Measurements from ENCODE around the gene NTHL1.

NTHL1 gene

DNA sequence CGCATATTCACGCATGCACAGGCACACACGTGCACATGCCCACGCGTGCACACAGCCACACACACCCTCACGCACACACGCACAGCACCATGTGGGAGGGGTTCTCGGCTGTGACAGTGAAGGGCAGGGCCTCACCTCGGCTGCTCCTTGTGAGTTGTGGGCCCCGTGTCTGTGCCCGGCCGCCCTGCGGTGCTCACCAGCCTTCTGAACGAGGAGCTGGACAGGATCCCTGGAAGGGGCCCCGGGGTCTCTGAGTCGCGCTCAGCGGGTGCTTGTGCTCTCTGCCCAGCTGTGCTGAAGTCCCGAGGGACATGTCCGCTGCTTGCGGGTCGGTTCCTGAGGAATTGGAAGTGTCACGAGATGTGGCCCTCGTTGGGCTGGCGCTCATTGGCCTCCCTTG lies 16.2 kb upstream of the NTHL1 start:
- DNase-seq (ENCODE audit: low read depth): no peak

DNA sequence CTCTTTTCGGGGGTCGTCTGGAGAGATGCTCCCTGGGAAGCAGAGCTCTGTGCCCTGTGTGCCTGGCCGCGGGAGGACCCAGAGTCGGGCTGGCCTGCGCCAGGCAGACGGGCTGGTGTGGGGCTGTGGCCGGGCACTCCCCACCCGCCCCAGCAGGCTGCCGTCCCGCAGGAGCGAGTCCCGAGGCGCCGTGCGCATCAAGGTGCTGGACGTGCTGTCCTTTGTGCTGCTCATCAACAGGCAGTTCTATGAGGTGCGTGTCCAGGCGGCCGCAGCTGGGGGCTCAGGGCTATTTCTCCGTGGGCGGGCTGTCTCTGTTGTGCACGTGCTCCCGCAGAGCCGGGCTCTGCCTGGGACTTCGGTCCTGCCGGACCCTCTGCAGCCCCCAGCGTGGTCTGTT lies 15.2 kb upstream of the NTHL1 start:
- DNase-seq (ENCODE audit: low read depth): no peak

GRCh38 chr16:2061526-2061925 lies 13.9 kb upstream of the NTHL1 start:
- DNase-seq (ENCODE audit: low read depth): no peak

- no peak for DNase-seq (ENCODE audit: low read depth)
These were observed 13.4 kb upstream of the NTHL1 start for GRCh38 chr16:2061023-2061422.

DNA sequence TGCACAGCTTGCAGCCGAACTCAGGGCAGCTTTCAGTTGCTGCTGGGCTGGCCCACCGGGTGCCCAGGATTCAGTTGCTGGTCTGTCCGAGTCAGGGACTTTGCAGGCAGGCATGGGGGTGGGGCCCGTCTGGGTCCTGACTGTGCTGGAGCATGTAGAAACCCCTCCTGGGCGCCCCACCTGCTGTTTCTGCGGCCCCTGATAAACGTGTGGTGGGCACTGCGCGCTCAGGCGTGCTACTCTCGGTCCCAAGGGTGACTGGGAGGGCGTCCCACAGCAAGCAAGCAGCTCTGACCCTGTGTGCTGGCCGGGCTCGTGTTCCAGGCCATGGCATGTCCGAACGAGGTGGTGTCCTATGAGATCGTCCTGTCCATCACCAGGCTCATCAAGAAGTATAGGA lies 12.7 kb upstream of the NTHL1 start:
- DNase-seq (ENCODE audit: low read depth): no peak

GRCh38 chr16:2058872-2059271 lies 11.2 kb upstream of the NTHL1 start:
- DNase-seq (ENCODE audit: low read depth): no peak

- DNase-seq (ENCODE audit: low read depth): no peak
These were observed 10.8 kb upstream of the NTHL1 start for GRCh38 chr16:2058420-2058819.

DNA sequence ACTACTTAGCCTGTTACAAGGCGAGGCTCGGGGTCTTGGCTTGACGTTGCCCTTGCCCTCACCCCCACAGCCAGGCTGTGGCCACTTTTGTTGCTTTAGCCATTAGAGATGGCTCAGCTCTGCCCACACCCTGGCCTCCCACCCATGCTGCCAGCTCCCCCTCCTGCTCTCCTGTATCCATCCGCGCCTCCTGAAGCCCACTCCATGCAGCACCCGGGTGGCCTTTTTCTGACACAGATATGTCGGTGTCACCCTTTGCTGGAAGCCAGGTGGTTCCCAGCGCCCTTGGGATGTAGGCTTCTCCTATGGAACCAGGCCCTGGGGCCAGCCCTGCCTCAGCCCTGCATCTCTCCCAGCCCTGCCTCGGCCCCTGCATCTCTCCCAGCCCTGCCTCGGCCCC lies 9.8 kb upstream of the NTHL1 start:
- no peak for DNase-seq (ENCODE audit: low read depth)

- DNase-seq (ENCODE audit: low read depth): no peak
These were observed 9.2 kb upstream of the NTHL1 start for GRCh38 chr16:2056681-2057407.

- no peak for DNase-seq (ENCODE audit: low read depth)
These were observed 8.4 kb upstream of the NTHL1 start for GRCh38 chr16:2056077-2056476.

GRCh38 chr16:2054543-2055245 lies 7.1 kb upstream of the NTHL1 start:
- no peak for DNase-seq (ENCODE audit: low read depth)

GRCh38 chr16:2053897-2054296 lies 6.3 kb upstream of the NTHL1 start:
- no peak for DNase-seq (ENCODE audit: low read depth)

DNA sequence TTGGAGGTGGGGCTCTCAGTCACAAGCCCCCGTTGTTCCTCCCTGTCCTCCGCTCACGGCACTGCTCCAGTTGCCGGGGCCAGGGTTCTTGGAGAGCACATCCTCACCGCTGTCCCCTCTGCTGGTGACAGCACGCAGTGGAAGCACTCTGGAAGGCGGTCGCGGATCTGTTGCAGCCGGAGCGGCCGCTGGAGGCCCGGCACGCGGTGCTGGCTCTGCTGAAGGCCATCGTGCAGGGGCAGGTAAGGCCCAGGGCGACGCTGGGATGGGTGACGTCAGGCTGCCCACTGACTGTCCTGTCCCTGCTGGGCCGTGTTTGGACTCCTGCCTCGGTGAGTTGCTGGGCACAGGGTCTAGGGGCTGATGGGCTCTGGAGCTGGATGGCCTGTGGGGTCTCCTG lies 5.6 kb upstream of the NTHL1 start:
- DNase-seq (ENCODE audit: low read depth): no peak

GRCh38 chr16:2048116-2048543 lies 496 bp upstream of the NTHL1 start:
- DNase-seq (ENCODE audit: low read depth): no peak

- DNase-seq (ENCODE audit: low read depth): no peak
These were observed 723 bp downstream of the NTHL1 start for GRCh38 chr16:2046893-2047329.

GRCh38 chr16:2045965-2046892 lies 1.4 kb downstream of the NTHL1 start:
- no peak for DNase-seq (ENCODE audit: low read depth)

GRCh38 chr16:2044541-2044940 lies 3.1 kb downstream of the NTHL1 start:
- no peak for DNase-seq (ENCODE audit: low read depth)

DNA sequence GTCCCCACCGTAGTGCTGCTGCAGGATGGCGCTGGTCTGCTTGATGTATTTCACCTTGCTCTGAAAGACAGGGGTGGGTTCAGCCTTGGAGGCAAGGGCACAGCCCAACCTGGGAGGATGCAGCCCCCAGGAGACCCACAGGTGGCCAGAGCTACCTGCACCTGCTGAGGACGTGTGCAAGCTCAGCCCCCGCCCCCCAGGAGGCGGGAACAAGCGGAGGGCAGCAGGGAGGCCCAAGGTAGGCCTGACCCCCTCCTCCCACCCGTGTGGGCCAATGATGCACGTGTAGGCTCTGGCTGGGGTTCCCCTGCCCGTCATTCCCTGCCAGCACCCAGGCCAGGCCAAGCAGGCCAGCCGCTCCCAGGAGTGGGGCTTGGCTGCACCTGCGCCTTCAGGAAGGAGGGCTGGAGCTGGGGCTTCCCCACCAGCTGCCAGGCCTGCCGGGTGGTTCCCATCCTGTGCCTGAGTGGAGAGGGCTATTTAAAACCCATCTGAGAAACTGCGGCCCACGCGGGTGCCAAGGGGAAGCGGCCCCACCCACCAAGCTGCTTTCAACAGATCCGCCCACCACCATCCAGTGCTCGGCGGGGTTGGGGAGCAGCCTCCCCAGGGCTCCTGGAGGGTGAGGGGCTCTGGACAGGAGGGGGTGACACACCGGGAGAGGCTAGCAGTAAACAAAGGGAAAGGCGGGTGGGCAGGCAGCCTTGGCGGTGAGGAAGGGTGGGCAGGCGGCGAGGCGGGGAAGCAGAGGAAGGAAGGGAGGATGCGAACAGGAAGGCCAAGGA lies 3.8 kb downstream of the NTHL1 start:
- no peak for DNase-seq (ENCODE audit: low read depth)

- no peak for DNase-seq (ENCODE audit: low read depth)
These were observed 4.5 kb downstream of the NTHL1 start for GRCh38 chr16:2042986-2043666.

GRCh38 chr16:2042171-2042985 lies 5.3 kb downstream of the NTHL1 start:
- DNase-seq (ENCODE audit: low read depth): no peak
